Ovary (tissue), 3 donors: Measurements from ENCODE around the gene SLC6A18.

Experiments used
- EP300 ChIP-seq: sonication (generic); formaldehyde crosslinking; IDR thresholded peaks from one replicate; pipeline ENCODE4 v1.6.1; 2017; ENCODE audit warnings: antibody characterized with exemption
- POLR2A ChIP-seq: fragments of 450-650 bp; IDR thresholded peaks from one replicate; pipeline ENCODE4 v1.6.1; 2017; ENCODE audit warnings: antibody characterized with exemption, mild to moderate bottlenecking, moderate library complexity
- TF ChIP-seq, protein P1 (sequence below), 3 donors: fragments of 450-650 bp in 2 of 3; fragments of 200-600 bp in 1 of 3; IDR thresholded peaks; one replicate each; pipeline versions ENCODE4 v1.5.1 to v1.8.0; 2016 to 2022; ENCODE audit warnings: antibody characterized with exemption in 3 of 3, mild to moderate bottlenecking in 1 of 3
- donor health status: DM: no; HTN: no; CAD: no.

DNA sequence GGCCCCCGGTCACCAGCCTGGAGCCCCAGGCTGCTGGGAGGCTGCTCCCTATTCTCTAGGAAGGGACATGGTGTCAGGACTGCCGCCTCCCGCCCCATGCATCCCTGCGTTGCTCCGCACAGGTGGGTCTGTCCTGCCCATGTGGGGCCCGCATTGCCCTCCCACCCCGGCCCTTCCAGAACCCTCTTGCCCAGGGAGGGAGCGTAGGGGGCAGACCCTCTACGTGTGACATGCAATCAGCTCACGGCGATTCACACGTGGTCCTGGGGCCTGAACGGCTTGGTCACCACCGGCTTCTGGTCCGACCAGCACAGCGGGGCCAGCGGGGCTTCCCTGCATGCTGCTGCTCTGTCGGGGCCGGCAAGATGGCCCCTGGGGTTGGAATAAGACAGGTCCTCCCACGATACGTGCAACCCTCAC is 14.3 kb upstream of the SLC6A18 start:
- TF ChIP-seq, protein P1, sequence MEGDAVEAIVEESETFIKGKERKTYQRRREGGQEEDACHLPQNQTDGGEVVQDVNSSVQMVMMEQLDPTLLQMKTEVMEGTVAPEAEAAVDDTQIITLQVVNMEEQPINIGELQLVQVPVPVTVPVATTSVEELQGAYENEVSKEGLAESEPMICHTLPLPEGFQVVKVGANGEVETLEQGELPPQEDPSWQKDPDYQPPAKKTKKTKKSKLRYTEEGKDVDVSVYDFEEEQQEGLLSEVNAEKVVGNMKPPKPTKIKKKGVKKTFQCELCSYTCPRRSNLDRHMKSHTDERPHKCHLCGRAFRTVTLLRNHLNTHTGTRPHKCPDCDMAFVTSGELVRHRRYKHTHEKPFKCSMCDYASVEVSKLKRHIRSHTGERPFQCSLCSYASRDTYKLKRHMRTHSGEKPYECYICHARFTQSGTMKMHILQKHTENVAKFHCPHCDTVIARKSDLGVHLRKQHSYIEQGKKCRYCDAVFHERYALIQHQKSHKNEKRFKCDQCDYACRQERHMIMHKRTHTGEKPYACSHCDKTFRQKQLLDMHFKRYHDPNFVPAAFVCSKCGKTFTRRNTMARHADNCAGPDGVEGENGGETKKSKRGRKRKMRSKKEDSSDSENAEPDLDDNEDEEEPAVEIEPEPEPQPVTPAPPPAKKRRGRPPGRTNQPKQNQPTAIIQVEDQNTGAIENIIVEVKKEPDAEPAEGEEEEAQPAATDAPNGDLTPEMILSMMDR (IDR thresholded peaks at IDR 0.05) = no peak
- no peak for TF ChIP-seq POLR2A
- TF ChIP-seq EP300 = no peak
